Cardiac muscle cell (in vitro differentiated cells and primary cell): ENCODE results near the gene MACROD2. TPM values are rescaled to one million over a fixed set of nuclear protein-coding genes. Genes with fewer than 3 reads are reported as not detected.
"Not testable (repeated sequence)": the region's sequence is repeated elsewhere in the genome, so short reads cannot be mapped to it uniquely, and the experiment has no call there.

Experiments used
- DNase-seq, 2 donors: peaks; one replicate each; pipeline versions ENCODE4 v3.0.0 to v3.0.0-alpha.2; 2010 to 2017; ENCODE audit warnings: low read depth in 1 of 2, low spot score in 1 of 2
- H3K27ac ChIP-seq: fragments of 200-600 bp; sonication (generic); 2 replicates; pipeline ENCODE4 v1.5.1; 2016
- H3K27me3 ChIP-seq: fragments of 200-600 bp; sonication (generic); 2 replicates; pipeline ENCODE4 v1.6.0; 2016; ENCODE audit warnings: control low read depth
- H3K36me3 ChIP-seq: fragments of 200-600 bp; sonication (generic); 2 replicates; pipeline ENCODE4 v1.5.1; 2016; ENCODE audit warnings: control low read depth
- H3K4me1 ChIP-seq: fragments of 200-600 bp; sonication (generic); 2 replicates; pipeline ENCODE4 v1.8.1; 2017; ENCODE audit warnings: low read depth, mild to moderate bottlenecking, mixed run types
- H3K4me3 ChIP-seq: fragments of 200-600 bp; sonication (generic); 2 replicates; pipeline ENCODE4 v1.5.1; 2016; ENCODE audit warnings: mild to moderate bottlenecking
- H3K9me3 ChIP-seq: fragments of 200-600 bp; sonication (generic); 2 replicates; pipeline ENCODE4 v1.5.1; 2017; ENCODE audit warnings: low read depth, mild to moderate bottlenecking, control low read depth
- polyA plus RNA-seq: library from polyadenylated mRNA; unstranded; fragments of >200 nt; fragmentation: Nextera tagmentation; extraction: Ambion mirVana; gene quantifications from 2 replicates; pipeline ENCODE4 v1.2.1, GENCODE V29; 2016
- total RNA-seq: library from RNA; depleted of rRNA; stranded (reverse); fragments of >200 nt; gene quantifications from 2 replicates; pipeline ENCODE4 v1.2.3, GENCODE V29; 2016
- TF ChIP-seq, protein P1 (sequence below): IDR thresholded peaks from 2 replicates; pipeline ENCODE4 v1.5.1; 2012; ENCODE audit warnings: low read depth, mild to moderate bottlenecking, low read length

MACROD2 gene
- total and polyA plus RNA-seq, 2 experiments from 2014 or later = 9.3 to 14.4 TPM

DNA sequence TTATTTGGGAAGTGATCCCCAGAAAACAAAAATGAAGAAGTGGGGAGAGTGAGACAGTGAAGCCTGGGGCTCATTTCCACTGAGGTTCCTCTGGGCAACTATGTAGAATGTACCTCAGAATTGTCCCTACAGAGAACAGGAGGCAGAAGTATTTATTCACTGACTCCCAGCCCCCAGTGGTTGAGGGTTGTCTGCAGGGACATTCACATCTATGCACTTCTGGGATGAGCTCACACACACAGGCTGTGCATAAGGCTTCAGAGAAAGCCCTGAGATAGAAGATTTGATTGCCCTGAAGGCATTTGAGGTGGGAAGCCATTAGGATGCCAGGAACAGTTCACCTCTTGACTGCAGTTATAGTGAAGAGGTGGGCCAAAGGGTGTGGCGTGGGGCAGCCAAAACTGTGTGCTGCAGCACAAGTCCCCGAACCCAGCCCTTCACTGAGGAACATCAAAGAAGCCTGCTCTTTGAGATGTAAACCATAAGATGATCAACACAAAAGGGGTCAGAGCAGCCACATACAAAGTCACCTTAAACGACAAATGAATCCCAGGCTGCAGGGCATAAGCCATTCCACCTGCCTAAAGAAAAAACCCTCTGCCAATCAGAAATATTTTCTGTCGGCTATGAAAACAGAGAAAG lies 1195.9 kb downstream of the MACROD2 start:
- no peaks in the 10 kb centered on the region for H3K4me1 ChIP-seq
- no peaks in the 10 kb centered on the region for H3K27me3 ChIP-seq
- no peak overlapping the region for H3K27ac ChIP-seq
- H3K36me3 ChIP-seq = no peaks in the 10 kb centered on the region
- no peak for DNase-seq
- no peak overlapping the region for H3K4me3 ChIP-seq
- TF ChIP-seq, protein P1, sequence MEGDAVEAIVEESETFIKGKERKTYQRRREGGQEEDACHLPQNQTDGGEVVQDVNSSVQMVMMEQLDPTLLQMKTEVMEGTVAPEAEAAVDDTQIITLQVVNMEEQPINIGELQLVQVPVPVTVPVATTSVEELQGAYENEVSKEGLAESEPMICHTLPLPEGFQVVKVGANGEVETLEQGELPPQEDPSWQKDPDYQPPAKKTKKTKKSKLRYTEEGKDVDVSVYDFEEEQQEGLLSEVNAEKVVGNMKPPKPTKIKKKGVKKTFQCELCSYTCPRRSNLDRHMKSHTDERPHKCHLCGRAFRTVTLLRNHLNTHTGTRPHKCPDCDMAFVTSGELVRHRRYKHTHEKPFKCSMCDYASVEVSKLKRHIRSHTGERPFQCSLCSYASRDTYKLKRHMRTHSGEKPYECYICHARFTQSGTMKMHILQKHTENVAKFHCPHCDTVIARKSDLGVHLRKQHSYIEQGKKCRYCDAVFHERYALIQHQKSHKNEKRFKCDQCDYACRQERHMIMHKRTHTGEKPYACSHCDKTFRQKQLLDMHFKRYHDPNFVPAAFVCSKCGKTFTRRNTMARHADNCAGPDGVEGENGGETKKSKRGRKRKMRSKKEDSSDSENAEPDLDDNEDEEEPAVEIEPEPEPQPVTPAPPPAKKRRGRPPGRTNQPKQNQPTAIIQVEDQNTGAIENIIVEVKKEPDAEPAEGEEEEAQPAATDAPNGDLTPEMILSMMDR = no peak
- H3K9me3 ChIP-seq = no peaks in the 10 kb centered on the region

DNA sequence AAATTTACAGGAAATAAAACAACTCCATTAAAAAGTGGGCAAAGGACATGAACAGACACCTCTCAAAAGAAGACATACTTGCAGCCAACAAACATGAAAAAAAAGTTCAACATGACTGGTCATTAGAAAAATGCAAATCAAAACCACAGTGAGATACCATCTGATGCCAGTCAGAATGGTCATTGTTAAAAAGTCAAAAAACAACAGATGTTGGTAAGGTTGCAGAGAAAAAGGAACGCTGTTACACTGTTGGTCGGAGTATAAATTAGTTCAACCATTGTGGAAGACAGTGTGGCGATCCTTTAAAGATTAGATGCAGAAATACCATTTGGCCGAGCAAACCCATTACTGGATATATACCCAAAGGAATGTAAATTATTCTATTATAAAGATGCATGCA lies 1200.1 kb downstream of the MACROD2 start:
- Histone ChIP-seq H3K4me1 (no peaks in the 10 kb centered on the region), H3K9me3 (no peaks in the 10 kb centered on the region), H3K27me3 (no peaks in the 10 kb centered on the region), H3K4me3 (no peak overlapping the region), H3K36me3 (no peaks in the 10 kb centered on the region), H3K27ac (no peak overlapping the region)
- TF ChIP-seq, protein P1 = no peak
- no peak for DNase-seq

DNA sequence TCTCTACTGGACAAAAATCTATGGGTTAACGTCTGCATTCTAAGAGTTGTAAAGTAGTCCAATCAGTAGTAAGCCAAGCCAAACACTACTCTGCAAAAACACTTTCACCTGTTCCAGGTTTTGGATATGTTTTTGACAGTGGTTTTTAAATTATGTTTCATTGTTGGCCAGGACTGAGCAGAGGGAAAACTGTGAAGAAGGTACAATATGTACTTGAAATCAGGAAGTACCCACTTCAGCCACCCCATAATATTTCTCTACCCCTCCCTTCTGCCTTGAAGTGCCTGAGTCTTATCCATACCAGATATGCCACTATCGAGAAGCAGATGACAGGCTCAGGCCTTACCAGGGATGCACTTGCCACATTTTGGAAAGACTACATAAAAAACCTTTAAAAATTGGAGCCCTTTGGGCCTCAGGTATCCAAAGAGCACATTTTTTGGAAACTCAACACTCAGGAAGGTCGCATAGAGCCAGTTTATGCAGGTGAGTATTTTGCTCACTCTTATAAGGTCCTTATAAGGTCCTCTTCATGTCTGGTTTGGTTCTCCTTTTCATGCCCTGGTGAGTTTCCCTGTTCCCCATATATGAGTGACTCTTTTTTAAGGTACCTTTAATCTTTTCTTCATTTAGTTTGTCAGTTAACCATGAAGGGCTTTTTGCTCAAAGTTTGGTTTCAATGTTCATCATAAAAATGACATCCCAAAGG lies 1201.4 kb downstream of the MACROD2 start:
- H3K27me3 ChIP-seq = no peaks in the 10 kb centered on the region
- no peaks in the 10 kb centered on the region for H3K36me3 ChIP-seq
- no peak for DNase-seq
- TF ChIP-seq, protein P1 = no peak
- no peaks in the 10 kb centered on the region for H3K9me3 ChIP-seq
- no peaks in the 10 kb centered on the region for H3K4me1 ChIP-seq
- no peak overlapping the region for H3K4me3 ChIP-seq
- no peak overlapping the region for H3K27ac ChIP-seq

DNA sequence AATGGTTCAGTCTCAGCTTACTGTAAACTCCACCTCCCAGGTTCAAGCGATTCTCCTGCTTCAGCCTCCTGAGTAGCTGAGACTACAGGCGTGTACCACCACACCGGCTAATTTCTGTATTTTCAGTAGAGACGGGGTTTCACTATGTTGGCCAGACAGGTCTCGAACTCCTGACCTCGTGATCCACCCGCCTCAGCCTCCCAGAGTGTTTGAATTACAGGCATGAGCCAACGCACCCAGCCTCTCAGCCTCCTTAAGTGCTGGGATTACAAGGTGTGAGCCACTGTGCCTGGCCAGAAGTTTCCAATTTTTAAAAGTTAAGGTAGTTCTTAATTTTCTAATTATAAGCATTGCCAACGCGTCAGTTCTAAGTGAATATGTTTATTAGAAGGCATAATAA lies 1202.7 kb downstream of the MACROD2 start:
- not testable (repeated sequence) for H3K27ac ChIP-seq, H3K9me3 ChIP-seq, DNase-seq, H3K36me3 ChIP-seq, H3K4me3 ChIP-seq, H3K4me1 ChIP-seq, H3K27me3 ChIP-seq

DNA sequence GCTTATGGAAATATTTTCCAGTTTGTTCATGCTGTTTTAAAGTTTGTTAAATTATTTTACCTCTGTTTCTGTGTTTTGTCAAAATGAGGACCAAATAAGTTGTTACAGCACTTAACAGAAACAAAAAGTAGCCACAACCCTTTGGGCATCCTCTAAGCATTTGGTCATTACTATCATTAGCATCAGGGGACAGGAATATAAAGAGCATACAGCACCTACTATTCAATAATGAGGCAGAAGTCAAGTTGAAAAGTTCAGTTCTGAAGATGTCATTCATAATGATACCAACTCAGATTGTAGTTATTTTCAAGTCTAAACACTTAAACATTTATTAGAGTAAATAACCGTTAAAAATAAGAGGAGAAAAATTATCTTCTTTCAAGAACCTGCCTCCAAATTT lies 1204.4 kb downstream of the MACROD2 start:
- Histone ChIP-seq H3K4me1 (no peaks in the 10 kb centered on the region), H3K9me3 (no peaks in the 10 kb centered on the region), H3K27ac (no peak overlapping the region), H3K36me3 (no peaks in the 10 kb centered on the region), H3K27me3 (no peaks in the 10 kb centered on the region), H3K4me3 (no peak overlapping the region)
- TF ChIP-seq, protein P1 = no peak
- no peak for DNase-seq

DNA sequence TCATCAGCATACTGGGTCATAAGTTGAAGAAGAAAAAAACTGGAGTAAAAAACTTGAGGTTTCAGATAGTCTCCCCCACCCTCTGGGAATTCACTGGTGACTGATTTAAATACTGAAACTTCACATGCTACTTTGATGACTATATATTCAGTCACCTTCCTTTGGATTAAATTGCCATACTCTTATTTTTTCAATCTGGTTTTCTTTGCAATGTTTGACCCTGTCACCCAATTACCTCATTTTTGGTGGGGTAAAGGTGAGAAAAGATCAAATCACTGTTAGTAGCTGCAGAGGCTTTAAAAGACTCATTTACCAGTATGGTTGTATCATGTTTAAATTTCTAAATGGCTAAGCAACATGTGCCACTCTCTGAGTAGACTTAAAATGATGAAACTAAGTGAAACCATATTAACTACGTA lies 1204.8 kb downstream of the MACROD2 start:
- H3K27me3 ChIP-seq = no peaks in the 10 kb centered on the region
- no peak overlapping the region for H3K27ac ChIP-seq
- no peaks in the 10 kb centered on the region for H3K4me1 ChIP-seq
- no peak for DNase-seq
- H3K9me3 ChIP-seq = no peaks in the 10 kb centered on the region
- TF ChIP-seq, protein P1 = no peak
- no peak overlapping the region for H3K4me3 ChIP-seq
- no peaks in the 10 kb centered on the region for H3K36me3 ChIP-seq
